Ramos (cell line): ENCODE data around the gene RBSN.

Experiments
- in situ Hi-C: fragments of 300-500 bp; cut with MboI; formaldehyde crosslinking; loops from one replicate; pipeline ENCODE4 v1.14.3; 2022; ENCODE audit warnings: low sequenced_read_pairs; ENCODE audit not compliant: unreplicated experiment

Gene RBSN

DNA sequence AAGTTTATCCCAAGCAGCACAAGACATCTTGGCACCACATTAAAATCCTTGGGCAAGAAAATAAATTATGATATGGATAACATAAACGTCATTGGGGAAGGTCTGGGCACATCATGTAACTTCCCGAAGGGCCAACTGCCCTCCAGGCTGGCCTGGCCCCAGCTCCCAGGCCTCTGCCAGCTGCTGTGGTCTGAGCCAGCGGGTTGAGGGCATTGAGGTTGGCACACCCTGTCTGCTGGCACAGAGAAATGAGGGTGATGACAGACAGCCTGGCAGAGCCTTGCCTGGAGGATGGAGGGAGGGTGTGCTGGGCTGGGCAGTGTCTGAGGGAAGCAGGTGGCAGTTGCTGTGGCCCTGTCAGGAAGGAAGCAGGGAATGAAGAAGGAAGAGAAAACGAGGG, 3.3 kb upstream of the RBSN start:
- in situ Hi-C loops, result no loop called here

DNA sequence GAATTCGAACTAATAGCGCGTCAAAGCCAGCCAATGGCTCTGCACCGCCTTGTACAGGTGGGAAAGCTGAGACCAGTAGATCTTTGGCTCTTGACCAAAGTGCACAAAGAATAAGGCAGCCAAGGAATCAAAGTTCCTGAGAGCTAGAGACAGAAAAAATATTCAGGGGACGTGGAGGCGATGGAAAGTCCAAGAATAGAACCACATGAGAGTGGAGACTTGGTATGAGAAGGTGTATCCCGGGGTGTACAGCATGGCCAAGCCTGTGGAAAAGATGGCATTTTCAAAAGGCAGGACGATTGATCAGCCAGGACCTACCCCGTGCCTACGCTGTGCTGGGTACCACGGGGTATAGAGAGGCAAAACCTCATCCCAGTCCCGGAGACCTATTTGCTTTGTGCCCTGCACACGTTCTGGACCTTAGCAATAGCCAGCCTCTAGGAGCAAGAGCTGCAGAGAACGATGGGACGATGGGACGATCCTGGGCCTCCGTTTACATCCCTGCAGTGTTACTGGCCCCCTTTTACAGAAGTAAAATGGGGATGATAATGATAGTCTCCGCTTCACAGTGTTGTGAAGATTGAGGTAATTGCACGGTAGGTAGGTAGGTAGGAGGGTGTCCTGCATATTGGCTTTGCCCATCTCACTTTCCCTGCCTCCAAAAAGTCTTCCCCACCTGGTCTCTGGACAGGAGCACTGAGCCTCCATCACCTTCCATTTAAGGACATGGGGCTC, 583 bp upstream of the RBSN start:
- in situ Hi-C loops, result no loop called here

DNA sequence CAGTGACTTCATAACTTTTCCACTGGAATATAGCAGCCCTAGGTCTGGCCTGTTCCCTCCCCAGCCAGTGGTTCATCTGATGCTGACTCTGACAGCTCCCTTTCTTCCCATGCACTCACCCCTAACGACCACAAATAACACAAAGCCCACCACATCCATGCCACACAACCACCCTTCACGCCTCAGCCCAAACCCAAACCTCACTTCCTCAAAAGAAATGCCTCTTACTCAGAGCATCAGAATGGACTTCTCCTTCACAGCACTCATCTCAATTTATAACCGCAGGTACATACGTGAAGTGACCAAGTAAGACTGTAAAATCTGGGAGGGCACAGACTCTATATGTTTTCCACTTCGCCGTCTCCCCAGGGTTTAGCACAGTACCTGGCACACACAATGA, 1.1 kb downstream of the RBSN start:
- in situ Hi-C loops, result no loop called here

DNA sequence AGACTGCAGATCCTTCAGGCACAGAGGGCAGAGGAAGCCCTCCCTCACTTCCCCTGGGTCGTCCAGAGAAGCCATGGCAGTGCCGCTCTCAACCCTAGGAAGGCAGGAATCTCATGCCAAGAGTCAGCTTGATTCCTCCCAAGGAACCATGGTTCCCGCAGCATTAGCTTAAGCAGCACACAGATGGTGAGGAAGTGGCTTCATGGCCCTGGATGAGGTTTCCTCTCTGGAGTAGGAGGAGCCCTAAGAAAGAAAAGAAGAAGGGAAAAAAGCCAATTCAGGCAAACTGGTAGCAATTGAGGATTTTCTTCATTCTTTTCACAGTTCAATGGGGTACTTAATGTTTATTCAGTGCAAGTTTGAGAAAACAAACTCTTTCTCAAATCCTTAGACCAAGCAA, 2.9 kb downstream of the RBSN start:
- in situ Hi-C loops, result no loop called here

DNA sequence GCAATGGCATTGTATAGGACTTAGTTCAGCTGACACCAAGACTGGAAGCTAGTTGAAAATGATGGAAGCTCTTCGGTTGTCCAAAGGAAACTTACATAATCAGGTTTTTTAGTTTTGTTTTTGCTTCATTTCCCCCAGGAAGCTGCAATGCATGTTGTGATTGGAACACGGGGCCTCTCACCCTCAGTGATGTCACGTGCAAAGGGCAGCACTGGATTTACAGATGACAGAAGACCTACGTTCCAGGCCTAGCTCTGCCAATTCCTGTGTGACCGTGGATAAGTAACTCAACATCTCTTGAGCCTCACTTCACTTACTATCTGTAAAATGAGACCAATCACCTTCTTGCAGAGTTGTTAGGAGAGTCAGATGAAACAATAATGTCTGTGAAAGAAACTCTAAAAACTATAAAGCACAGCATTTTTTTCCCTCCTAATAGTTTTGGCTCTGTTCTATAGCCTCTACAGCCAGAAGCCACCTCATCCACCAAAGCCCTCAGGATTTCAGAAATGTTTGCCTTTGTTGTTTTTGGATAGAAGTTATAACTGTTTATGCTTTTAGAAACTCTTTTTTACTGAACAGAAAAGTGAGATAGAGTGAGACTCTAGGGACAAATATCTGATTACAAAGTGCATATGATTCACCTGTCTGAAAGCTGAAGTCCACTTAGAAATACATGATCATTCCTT, 4.6 kb downstream of the RBSN start:
- in situ Hi-C loops, result no loop called here

DNA sequence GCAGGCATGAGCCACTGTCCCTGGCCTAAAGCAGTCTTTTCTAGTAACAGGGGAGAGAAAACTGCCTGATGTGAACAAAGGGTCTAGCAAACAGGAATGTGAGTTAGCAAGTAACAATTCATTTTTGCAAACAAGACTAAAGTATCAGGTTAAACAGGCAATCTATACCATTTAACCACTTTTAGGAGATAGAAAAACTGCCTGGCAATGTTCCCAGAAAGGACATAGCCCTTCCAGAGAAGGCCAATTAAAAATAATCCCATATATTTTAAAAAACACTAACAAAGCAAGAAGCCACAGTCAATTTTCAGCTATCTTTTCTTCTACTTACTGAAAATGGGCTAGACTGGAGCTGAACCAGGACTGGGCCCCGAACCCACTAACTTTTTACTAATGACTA, 6.3 kb downstream of the RBSN start:
- in situ Hi-C loops, result no loop called here

DNA sequence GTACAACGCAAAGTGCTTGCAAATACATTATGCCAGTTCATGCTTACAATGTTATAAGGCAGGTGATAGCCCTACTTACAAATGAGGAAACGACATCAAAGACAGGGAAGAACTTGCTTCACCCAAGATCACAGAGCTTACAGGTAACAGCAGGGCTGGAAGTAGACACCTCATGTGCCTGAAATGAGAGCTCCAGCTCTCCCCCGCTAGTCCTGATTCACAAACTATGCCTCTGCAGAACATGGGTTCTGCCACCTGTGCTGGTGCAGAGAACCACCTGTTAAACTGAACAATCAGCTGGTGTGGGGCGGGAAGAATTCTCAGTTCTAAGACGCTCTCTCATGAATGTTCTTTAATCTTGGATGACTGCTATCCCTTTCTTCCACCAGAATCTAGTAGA, 7.4 kb downstream of the RBSN start:
- in situ Hi-C loops, result no loop called here

DNA sequence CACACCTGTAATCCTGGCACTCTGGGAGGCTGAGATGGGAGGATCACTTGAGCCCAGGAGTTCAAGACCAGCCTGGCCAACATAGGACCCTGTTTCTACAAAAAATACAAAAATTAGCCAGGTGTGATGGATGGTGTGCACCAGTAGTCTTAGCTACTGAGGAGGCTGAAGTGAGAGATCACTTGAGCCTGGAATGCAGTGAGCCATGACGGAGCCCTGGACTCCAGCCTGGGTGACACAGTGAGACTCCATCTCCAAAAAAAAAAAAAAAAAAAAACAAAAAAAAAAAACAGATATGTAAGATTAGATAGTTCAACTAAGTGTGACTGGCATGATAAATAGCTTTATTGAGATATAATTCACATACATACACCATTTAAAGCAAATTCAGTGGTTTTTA, 9.7 kb downstream of the RBSN start:
- in situ Hi-C loops, result no loop called here

DNA sequence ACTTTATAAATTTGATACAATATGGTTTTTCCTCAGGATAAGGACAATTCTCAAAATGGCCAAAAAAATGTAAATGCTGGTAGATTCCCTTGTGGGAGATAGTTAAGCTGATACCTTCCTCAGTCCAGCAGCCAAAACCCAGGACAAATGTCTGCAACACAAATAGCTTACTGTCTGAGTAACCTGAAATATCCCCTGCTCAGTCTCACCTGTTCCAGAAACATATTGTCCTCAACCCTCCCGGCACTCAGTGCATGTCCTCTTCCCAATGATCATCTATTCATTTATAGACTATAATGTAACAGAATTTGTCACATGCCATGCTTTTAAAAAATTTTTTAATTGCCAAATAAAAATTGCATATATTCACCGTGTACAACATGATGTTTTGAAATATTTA, 12.2 kb downstream of the RBSN start:
- in situ Hi-C loops, result no loop called here

DNA sequence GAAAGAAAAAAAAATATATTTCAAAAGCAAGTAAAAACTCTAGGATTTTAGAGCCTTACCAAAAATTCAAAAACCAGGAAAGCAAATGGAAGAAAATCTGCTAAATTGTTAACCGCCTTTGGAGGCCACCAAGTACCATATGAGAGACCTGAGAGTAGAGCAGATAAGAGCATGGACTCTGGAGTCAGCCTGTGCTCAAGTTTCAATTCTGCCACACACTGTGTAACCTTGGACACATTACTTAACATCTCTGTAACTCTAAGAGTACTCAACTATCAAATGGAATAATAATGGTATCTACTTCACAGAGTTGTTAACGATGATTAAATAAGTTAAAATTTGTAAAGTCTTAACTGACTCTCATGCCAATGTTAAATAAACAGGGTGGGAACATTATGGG, 12.7 kb downstream of the RBSN start:
- in situ Hi-C loops, result no loop called here

DNA sequence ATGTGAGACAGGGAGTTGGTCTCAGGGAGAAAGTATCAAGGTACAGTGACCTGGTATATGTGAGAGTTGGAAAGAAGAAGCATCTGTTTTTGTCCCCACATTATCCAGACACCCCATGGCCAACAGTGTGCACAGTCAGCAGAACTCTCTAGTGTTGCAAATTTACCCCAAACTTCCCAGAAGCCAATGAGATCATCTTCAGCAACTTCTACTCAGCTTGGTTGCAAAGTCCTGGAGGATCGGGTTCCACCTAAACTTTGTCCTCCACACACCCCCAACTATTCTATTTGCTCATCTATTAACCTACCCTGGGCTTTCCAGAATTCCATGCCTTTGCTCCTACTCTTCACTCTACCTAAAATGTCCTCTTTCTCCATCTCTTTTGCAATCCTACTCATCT, 15.7 kb downstream of the RBSN start:
- in situ Hi-C loops, result no loop called here

DNA sequence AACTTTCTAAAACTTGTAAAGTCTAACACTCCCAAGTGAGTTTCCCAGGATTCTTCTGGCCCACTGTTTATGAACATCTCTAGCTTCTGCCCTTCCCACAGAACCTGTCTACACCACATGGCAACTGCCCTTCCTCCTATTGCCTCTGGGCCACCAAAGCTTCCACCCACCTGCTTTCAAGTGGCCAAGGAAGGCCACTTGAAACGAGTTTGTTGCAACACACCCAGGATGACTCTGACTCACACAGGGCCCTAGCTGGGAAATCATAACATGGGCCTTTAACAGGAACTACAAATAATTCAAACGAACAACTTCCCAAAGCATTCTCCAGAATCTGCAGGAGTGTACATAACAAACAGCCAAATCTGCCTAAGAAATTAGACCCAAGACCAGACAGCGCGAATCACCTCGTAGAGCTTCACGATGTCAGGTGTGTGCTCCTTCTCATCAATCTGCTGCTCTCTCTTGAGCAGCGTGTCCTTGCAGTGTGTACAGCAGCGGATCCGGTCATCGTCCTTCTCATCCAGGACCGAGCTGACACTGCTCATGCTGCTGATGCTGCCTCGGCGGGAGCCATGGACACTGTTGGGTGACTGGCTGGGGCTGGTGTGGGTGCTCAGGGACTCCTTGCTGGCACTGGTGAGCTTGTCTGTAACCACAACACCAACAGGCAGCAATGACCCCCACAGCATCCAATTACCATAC, 16.8 kb downstream of the RBSN start:
- in situ Hi-C loops, result no loop called here

DNA sequence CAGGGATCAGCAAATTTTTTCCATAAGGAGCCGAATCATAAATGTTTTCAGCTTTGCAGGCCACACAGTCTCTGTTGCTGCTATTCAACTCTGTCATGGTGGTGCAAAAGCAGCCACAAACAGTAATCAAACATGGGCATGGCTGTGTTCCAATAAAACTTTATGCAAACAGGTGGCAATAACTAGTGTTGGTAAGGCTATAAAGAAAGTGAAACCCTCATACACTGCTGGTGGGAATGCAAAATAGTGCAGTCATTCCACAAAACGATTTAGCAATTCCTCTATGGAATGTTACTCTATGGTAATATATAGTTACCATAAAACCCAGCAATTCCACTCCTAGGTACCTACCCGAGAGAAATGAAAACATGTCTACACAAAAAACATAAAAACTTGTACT, 19.9 kb downstream of the RBSN start:
- in situ Hi-C loops, result no loop called here

DNA sequence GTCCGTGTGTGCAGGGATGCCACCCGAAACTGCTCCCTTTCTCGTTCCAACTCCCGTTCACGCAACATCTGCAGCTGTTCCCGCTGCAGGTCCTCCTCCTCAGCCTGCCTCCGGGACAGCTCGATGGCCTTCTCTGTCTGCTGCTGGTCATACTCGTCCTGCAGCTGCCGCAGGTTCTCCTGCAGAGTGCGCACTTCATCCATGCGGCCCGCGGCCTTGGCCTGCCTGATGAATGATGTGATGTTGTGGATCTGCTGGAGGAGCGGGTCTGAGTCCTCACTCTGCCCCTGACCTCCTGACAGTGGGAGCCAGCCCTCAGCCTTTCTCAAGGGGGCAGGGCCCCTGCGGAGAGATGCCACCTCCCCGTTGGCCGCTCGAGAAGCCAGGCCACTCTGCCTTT, 24.4 kb downstream of the RBSN start:
- in situ Hi-C loops, result no loop called here

DNA sequence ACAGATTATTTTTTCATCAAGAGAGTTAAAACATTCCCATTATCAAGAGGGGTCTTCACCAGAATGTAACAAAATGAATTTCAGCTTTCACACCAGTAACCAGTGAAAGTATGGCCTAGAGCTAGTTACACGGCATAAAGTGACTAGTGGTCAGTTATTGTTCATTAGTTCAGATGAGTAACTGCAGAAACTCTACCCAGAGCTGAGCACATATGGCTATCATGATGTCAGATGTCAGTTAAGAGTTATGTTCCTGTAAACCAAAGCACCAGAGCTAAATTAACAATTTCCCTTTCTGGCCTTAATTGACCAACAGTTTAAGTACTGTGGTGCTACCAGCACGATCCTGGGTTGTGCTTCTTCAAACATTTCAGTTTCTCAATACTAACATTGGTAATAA, 27.2 kb downstream of the RBSN start:
- in situ Hi-C loops, result no loop called here

DNA sequence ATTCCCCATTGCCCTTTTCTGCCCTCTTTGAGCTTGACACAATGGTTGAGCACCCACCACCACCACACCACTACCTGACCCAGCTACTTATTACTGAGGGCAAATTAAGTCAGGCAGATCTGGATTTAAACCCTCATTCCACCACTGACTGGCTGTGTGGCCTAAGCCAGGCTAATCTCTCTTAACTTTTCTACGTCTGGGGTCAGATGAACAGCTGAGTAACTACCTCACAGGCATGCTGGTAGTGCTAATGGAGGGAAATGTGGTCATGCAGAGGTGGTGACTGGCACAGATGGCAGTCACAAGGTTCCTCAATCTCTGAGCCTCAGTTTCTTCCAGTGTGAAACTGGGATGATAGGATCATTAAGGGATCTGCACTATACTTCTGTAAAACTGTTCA, 29.5 kb downstream of the RBSN start:
- in situ Hi-C loops, result no loop called here

DNA sequence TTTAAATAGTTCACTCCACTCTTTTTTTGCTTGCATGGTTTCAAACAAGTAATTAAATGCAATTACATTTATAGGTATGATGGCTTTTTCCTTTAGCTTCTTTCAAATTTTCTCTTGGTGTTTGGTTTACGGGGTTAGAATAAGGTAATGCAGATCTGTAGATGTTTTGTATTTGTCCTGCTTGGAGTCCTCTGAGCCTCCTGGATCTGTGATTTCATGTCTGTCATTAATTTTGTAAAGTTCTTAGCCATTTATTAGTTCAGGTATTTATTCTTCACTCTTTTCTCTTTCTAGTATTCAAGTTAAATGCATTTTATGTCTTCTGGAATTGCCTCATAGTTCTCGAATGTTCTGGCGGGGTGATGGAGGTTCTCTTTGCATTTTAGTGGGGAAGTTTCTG, 32.5 kb downstream of the RBSN start:
- in situ Hi-C loops, result no loop called here

DNA sequence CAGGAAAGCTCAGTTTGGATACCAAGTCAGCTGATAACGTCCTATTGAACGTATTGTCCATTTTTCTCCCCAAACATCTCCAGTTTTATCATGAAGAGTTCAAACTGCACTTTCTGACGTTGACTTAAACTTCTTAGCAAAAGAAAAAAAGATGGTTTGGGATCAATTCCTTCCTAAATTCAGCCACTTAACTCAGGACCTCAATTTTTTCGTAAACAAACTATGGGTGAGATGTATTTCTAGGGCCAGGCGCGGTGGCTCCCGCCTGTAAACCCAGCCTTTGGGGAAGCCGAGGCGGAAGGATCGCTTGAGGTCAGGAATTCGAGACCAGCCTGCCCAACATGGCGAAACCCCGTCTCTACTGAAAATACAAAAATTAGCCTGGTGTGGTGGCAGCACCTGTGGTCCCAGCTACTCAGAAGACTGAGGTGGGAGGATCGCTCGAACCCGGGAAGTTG, 33.4 kb downstream of the RBSN start:
- in situ Hi-C loops, result no loop called here

DNA sequence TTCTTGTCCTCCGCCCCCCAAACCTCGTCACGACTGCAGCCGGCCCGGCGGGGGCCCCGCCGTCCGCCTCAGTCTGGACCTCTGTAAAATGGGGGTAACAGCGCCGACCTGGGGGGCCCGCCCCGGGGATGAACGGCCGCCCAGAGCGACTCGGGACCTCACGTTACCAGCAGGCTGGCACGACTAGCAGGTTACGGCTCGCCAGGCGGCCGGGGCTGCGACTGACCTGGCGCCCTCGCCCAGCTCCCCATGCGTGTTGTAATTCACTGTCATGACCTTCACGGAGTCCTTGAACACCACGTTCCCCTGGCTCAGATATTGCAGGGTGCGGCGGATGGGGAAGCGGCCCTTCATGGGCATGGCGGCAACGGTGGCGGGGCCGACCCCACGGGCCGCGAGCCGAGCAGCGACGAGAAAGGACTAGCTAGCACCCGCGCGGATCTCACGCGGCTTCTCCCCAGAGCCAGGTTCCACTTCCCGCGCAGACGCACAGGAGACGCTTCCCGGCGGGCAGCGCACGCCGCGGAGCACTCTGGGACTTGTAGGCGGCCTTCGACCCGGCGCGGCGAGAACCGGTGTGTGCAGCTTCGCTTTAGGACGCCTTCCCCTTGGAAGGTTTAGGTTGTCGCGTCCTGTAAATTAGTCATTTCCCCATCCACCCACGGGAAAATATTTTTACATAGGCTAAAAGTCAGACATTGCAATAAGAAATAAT, 34.0 kb downstream of the RBSN start, which contains the start of gene MRPS25:
TSS of gene MRPS25 (minus strand) at position 481 of the 715 bp plus-strand sequence. CDS start at position 360, 121 bp downstream.
- in situ Hi-C loops, result no loop called here

DNA sequence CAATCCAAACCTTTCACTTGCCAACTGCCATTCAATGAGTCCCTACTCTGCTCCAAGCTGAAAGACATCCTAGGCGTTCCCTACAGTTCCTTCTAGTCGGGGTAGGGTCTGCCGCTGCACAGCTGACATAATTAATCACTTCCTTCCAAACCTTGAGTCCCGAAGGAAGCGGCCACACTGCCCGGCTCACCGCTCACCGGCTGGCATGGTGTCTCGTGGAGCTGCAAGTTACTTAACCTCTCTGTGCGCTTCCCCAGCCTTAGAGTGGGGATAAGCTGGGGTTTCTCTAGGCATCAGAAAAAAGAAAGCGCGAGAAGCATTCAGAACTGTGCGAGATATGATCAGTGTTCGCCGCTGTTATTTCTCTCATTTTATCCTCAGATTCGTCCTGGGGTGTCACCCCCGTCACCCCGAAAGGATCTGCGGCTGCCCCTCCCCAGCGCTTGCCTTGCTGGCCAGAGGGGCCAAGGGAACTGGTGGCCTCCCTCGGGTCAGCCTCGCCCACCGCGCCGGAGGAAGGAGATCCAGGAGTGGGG, 34.6 kb downstream of the RBSN start:
- in situ Hi-C loops, result no loop called here
